H1 (cell line): ENCODE data around the gene MYO9A. TPM values are rescaled to one million over a fixed set of nuclear protein-coding genes. Genes with fewer than 3 reads are reported as not detected.

ENCODE experiments used
- CTCF ChIA-PET: fragments of 300-600 bp; sonication (Branson Sonifier 250); formaldehyde crosslinking; loops from one replicate; lab custom pipeline; 2021; ENCODE audit not compliant: partially characterized antibody; lab: Charles Lee
- POLR2A ChIA-PET: fragments of 300-600 bp; sonication (Branson Sonifier 250); formaldehyde crosslinking; loops from one replicate; lab custom pipeline; 2021; ENCODE audit warnings: inconsistent platforms; ENCODE audit not compliant: partially characterized antibody; lab: Charles Lee
- DNase-seq, 2 experiments: peaks; one replicate each; pipeline versions ENCODE4 v3.0.0 to v3.0.0-alpha.2; 2010 to 2022; ENCODE audit warnings: low spot score in 2 of 2, low read depth in 1 of 2, mixed read lengths in 1 of 2
- FAIRE-seq: peaks from 2 replicates; lab custom pipeline; 2011; peaks lifted over from hg19 to GRCh38; lab: Jason Lieb, UNC
- H2AFZ ChIP-seq: 2 replicates; pipeline ENCODE4 v1.8.1; 2012; ENCODE audit warnings: low read length, inconsistent platforms
- H2AK5ac ChIP-seq: 2 replicates; pipeline ENCODE4 v1.6.1; 2013; ENCODE audit warnings: low read depth, low read length
- H2BK120ac ChIP-seq: replicated peaks from 2 replicates; pipeline ENCODE3; 2013; ENCODE audit warnings: low read depth, low read length, inconsistent platforms
- H2BK12ac ChIP-seq: 2 replicates; pipeline ENCODE4 v1.6.1; 2013; ENCODE audit warnings: low read depth, low read length
- H2BK15ac ChIP-seq: 2 replicates; pipeline ENCODE4 v1.6.1; 2013; ENCODE audit warnings: low read length
- H2BK20ac ChIP-seq: 2 replicates; pipeline ENCODE4 v1.6.1; 2013; ENCODE audit warnings: low read length
- H2BK5ac ChIP-seq: 2 replicates; pipeline ENCODE4 v1.6.1; 2013; ENCODE audit warnings: low read depth, low read length
- H3K14ac ChIP-seq: 2 replicates; pipeline ENCODE4 v1.6.1; 2013; ENCODE audit warnings: inconsistent platforms; ENCODE audit not compliant: insufficient read length
- H3K18ac ChIP-seq: 2 replicates; pipeline ENCODE4 v1.6.1; 2013; ENCODE audit warnings: low read length; ENCODE audit errors: extremely low read depth
- H3K23ac ChIP-seq: 2 replicates; pipeline ENCODE4 v1.6.1; 2013; ENCODE audit warnings: inconsistent platforms; ENCODE audit not compliant: insufficient read length
- H3K23me2 ChIP-seq: 2 replicates; pipeline ENCODE4 v1.6.1; 2013; ENCODE audit warnings: low read depth, low read length
- H3K27ac ChIP-seq: 2 replicates; pipeline ENCODE4 v1.6.1; 2011; ENCODE audit warnings: low read depth, low read length, inconsistent platforms
- H3K27me3 ChIP-seq, 4 experiments: replicated peaks in 1 of 4; 1 replicate in 1 of 4; 2 replicates in 3 of 4; pipeline versions ENCODE4 v1.6.1 to v1.8.1; 2011 to 2013; ENCODE audit warnings: low read length in 3 of 4, mild to moderate bottlenecking in 3 of 4, inconsistent platforms in 2 of 4, mixed read lengths in 2 of 4, moderate library complexity in 1 of 4; ENCODE audit not compliant: control insufficient read depth in 3 of 4, insufficient read depth in 3 of 4; ENCODE audit errors: extremely low read depth in 1 of 4
- H3K36me3 ChIP-seq, 4 experiments: 2 replicates each; pipeline versions ENCODE4 v1.6.1 to v1.8.1; 2011 to 2013; ENCODE audit warnings: mild to moderate bottlenecking in 4 of 4, low read length in 3 of 4, moderate library complexity in 2 of 4, control low read depth in 1 of 4, inconsistent platforms in 1 of 4; ENCODE audit not compliant: insufficient read depth in 4 of 4, control insufficient read depth in 2 of 4
- H3K4ac ChIP-seq: replicated peaks from 2 replicates; pipeline ENCODE3; 2013; ENCODE audit warnings: low read length, low read depth, mixed read lengths, inconsistent platforms; ENCODE audit not compliant: insufficient read length
- H3K4me1 ChIP-seq, 4 experiments: replicated peaks in 1 of 4; 1 replicate in 1 of 4; 2 replicates in 3 of 4; pipeline versions ENCODE4 v1.6.1 to v1.8.1; 2011 to 2013; ENCODE audit warnings: low read length in 3 of 4, inconsistent platforms in 2 of 4, mixed read lengths in 1 of 4; ENCODE audit not compliant: insufficient read depth in 4 of 4, control insufficient read depth in 3 of 4
- H3K4me2 ChIP-seq, 2 experiments: 2 replicates each; pipeline versions ENCODE4 v1.6.1 to v1.8.1; 2011 to 2013; ENCODE audit warnings: low read depth in 2 of 2, low read length in 2 of 2, control low read depth in 1 of 2, inconsistent platforms in 1 of 2, mild to moderate bottlenecking in 1 of 2; ENCODE audit not compliant: insufficient read depth in 1 of 2
- H3K4me3 ChIP-seq, 4 experiments: fragments of 200-600, 300-600 bp in 1 of 4; sonication (generic), shearing (Covaris generic), sonication (Bioruptor Twin) in 1 of 4; 2 replicates each; pipeline versions ENCODE4 v1.5.1 to v1.8.1; 2011 to 2016; ENCODE audit warnings: low read length in 4 of 4, low read depth in 3 of 4, control low read depth in 2 of 4, inconsistent platforms in 2 of 4, mild to moderate bottlenecking in 2 of 4, mixed read lengths in 1 of 4, moderate library complexity in 1 of 4; ENCODE audit not compliant: insufficient read depth in 2 of 4; ENCODE audit errors: extremely low read depth in 1 of 4
- H3K56ac ChIP-seq: replicated peaks from 2 replicates; pipeline ENCODE3; 2013; ENCODE audit warnings: low read depth, mild to moderate bottlenecking, mixed read lengths, low read length, inconsistent platforms; ENCODE audit not compliant: insufficient read length
- H3K79me1 ChIP-seq: 2 replicates; pipeline ENCODE4 v1.6.1; 2013; ENCODE audit warnings: low read depth, low read length, control low read depth
- H3K79me2 ChIP-seq, 2 experiments: 2 replicates each; pipeline versions ENCODE4 v1.6.1 to v1.8.1; 2012 to 2013; ENCODE audit warnings: low read length in 2 of 2, mild to moderate bottlenecking in 2 of 2, inconsistent platforms in 1 of 2; ENCODE audit not compliant: insufficient read depth in 2 of 2, control insufficient read depth in 1 of 2
- H3K9ac ChIP-seq, 4 experiments: replicated peaks in 1 of 4; 1 replicate in 1 of 4; 2 replicates in 3 of 4; pipeline versions ENCODE4 v1.6.1 to v1.8.1; 2011 to 2013; ENCODE audit warnings: low read depth in 3 of 4, low read length in 3 of 4, control low read depth in 2 of 4, mild to moderate bottlenecking in 2 of 4, moderate library complexity in 2 of 4, inconsistent platforms in 1 of 4; ENCODE audit errors: extremely low read depth in 1 of 4
- H3K9me3 ChIP-seq, 2 experiments: 2 replicates each; pipeline versions ENCODE4 v1.6.1 to v1.8.1; 2012 to 2013; ENCODE audit warnings: mild to moderate bottlenecking in 2 of 2, moderate library complexity in 2 of 2, control low read depth in 1 of 2, inconsistent platforms in 1 of 2, low read depth in 1 of 2, low read length in 1 of 2, mixed read lengths in 1 of 2; ENCODE audit not compliant: insufficient read depth in 2 of 2
- H4K20me1 ChIP-seq, 2 experiments: replicated peaks in 1 of 2; 2 replicates each; pipeline versions ENCODE3 to v1.8.1; 2011 to 2013; ENCODE audit warnings: inconsistent platforms in 2 of 2, low read length in 2 of 2, mild to moderate bottlenecking in 1 of 2; ENCODE audit not compliant: insufficient read depth in 2 of 2, control insufficient read depth in 1 of 2
- H4K5ac ChIP-seq: 2 replicates; pipeline ENCODE4 v1.6.1; 2013; ENCODE audit warnings: low read length, low read depth, mixed read lengths, inconsistent platforms; ENCODE audit not compliant: insufficient read length
- H4K8ac ChIP-seq: 2 replicates; pipeline ENCODE4 v1.8.0; 2013; ENCODE audit warnings: mild to moderate bottlenecking, moderate library complexity, low read length, inconsistent platforms; ENCODE audit not compliant: insufficient read depth; ENCODE audit errors: extremely low read depth
- H4K91ac ChIP-seq: replicated peaks from 2 replicates; pipeline ENCODE3; 2013; ENCODE audit warnings: low read length, mixed read lengths, inconsistent platforms; ENCODE audit not compliant: insufficient read length
- ATF2 ChIP-seq: IDR thresholded peaks from 2 replicates; pipeline ENCODE4 v1.6.1; 2012; ENCODE audit warnings: low read length, inconsistent platforms
- BCL11A ChIP-seq, 2 experiments: IDR thresholded peaks; one replicate each; pipeline ENCODE4 v1.6.1; 2011; ENCODE audit warnings: low read depth in 2 of 2, low read length in 2 of 2, mild to moderate bottlenecking in 2 of 2
- BRCA1 ChIP-seq: IDR thresholded peaks from 2 replicates; pipeline ENCODE4 v1.6.1; 2012; ENCODE audit warnings: low read depth, low read length, improper control_type of control experiment
- E2F6 ChIP-seq: IDR thresholded peaks from 2 replicates; pipeline ENCODE4 v1.6.1; 2012; ENCODE audit warnings: inconsistent platforms
- EGR1 ChIP-seq: IDR thresholded peaks from 2 replicates; pipeline ENCODE4 v1.6.1; 2011; ENCODE audit warnings: low read depth, low read length, borderline replicate concordance
- EP300 ChIP-seq, 2 experiments: IDR thresholded peaks; 1 replicate in 1 of 2; 2 replicates in 1 of 2; pipeline ENCODE4 v1.6.1; 2011 to 2012; ENCODE audit warnings: low read depth in 2 of 2, low read length in 2 of 2, mild to moderate bottlenecking in 2 of 2, borderline replicate concordance in 1 of 2, inconsistent platforms in 1 of 2, moderate library complexity in 1 of 2
- MAX ChIP-seq: IDR thresholded peaks from 2 replicates; pipeline ENCODE4 v1.6.1; 2012; ENCODE audit warnings: inconsistent platforms
- POLR2A ChIP-seq, 2 experiments: IDR thresholded peaks; 1 replicate in 1 of 2; 2 replicates in 1 of 2; pipeline ENCODE4 v1.6.1; 2011; ENCODE audit warnings: low read depth in 2 of 2, low read length in 2 of 2, mild to moderate bottlenecking in 2 of 2; ENCODE audit errors: control extremely low read depth in 1 of 2
- RBBP5 ChIP-seq: IDR thresholded peaks from 2 replicates; pipeline ENCODE4 v1.7.1; 2012; ENCODE audit warnings: low read depth, mild to moderate bottlenecking, inconsistent platforms, low read length, moderate library complexity, borderline replicate concordance
- RNF2 ChIP-seq: fragments of 200-900, 300-1000 bp; sonication (generic); IDR thresholded peaks from 2 replicates; pipeline ENCODE4 v1.7.1; 2016; ENCODE audit warnings: borderline replicate concordance, low read depth, mild to moderate bottlenecking, antibody characterized with exemption, low read length; ENCODE audit not compliant: poor library complexity, severe bottlenecking; ENCODE audit errors: missing control alignments
- ZNF274 ChIP-seq: IDR thresholded peaks from 2 replicates; pipeline ENCODE4 v1.7.0; 2012; ENCODE audit warnings: low read length, borderline replicate concordance; ENCODE audit errors: extremely low read depth
- WGBS, 2 experiments: shearing (Covaris generic) in 1 of 2; methylation state at CpG; one replicate each; pipeline versions ENCODE4 v1.1.6 to v1.1.7; 2013 to 2015; ENCODE audit warnings: low lambda C conversion rate in 2 of 2, mixed read lengths in 2 of 2, inconsistent platforms in 1 of 2, low coverage in 1 of 2, missing lambda C conversion rate in 1 of 2; ENCODE audit not compliant: insufficient replicate concordance in 2 of 2, insufficient coverage in 1 of 2, insufficient read length in 1 of 2; ENCODE audit errors: extremely low coverage in 1 of 2, missing lambda C conversion rate in 1 of 2; 5-methylcytosine and 5-hydroxymethylcytosine counted together
- polyA plus RNA-seq, 7 experiments: library from polyadenylated mRNA; depleted of rRNA in 3 of 7; stranded (reverse) in 5 of 7; unstranded in 2 of 7; fragments of >200 nt in 5 of 7; fragments of 200-250 nt in 2 of 7; gene quantifications; 1 replicate in 5 of 7; 2 replicates in 1 of 7; 4 replicates in 1 of 7; pipeline versions ENCODE4 v1.2.1 to v1.2.3, GENCODE V29; 2011 to 2013; ENCODE audit warnings: missing spikeins in 2 of 7, mixed read lengths in 2 of 7
- total RNA-seq: library from RNA; stranded (reverse); fragmentation: NEBNext Ultra II Directional; extraction: Animal tissue kit (Norgen Biotek cat#: 25700); gene quantifications from 2 replicates; pipeline ENCODE4 v1.2.1, GENCODE V29; 2021

The MYO9A gene
- total and polyA plus RNA-seq, 2 of the 8 experiments (the other 6 are each of a cell fraction or from before 2014, with no cell fraction given), result 3.9 to 26.0 TPM

- 87% methylated on average over 2 of the region's 2 CpGs; no CpG with 5 or more reads in 1 of the 2 experiments for WGBS, 2 experiments
- Histone ChIP-seq H3K27ac (no peak overlapping the region), H3K36me3 (no peaks in the 10 kb centered on the region), H4K8ac (no peak overlapping the region), H3K18ac (no peak overlapping the region), H2BK15ac (no peak overlapping the region), H3K27me3 (no peaks in the 10 kb centered on the region), H3K9ac (no peak overlapping the region), H2AK5ac (no peak overlapping the region), H3K23me2 (peaks cover 3% of the 10 kb centered on the region; the same call in 1 of the 2 replicates), H2BK20ac (no peak overlapping the region), H4K91ac (peak overlapping the region; percentile 44), H2BK12ac (no peak overlapping the region), H4K20me1 (peaks cover 0 to 2% of the 10 kb centered on the region in 2 experiments), H4K5ac (no peak overlapping the region), H2AFZ (no peak overlapping the region), H3K9me3 (no peaks in the 10 kb centered on the region), H3K23ac (no peak overlapping the region), H3K4ac (no peak overlapping the region), H3K14ac (no peak overlapping the region), H3K4me1 (no peaks in the 10 kb centered on the region; a peak in 1 of 7 replicates), H3K4me3 (no peak overlapping the region), H3K79me1 (no peaks in the 10 kb centered on the region), H3K4me2 (no peak overlapping the region), H2BK120ac (no peak overlapping the region), H3K79me2 (no peaks in the 10 kb centered on the region), H3K56ac (no peak overlapping the region), H2BK5ac (no peak overlapping the region)
- FAIRE-seq (no peak), DNase-seq (no peak)
- CTCF ChIA-PET, result interaction anchor here (0.9 to 2.7 kb wide), 6 partner anchors 8 to 138 kb away, joined by 3 to 23 read pairs (median 5); no protein-coding TSS in a partner anchor
- POLR2A ChIA-PET, result no interaction called here
- TF ChIP-seq ATF2 (no peak), BCL11A (IDR thresholded peaks at IDR 0.05; ENCODE audit: low read depth in 2 of 2, low read length in 2 of 2) (no peak), E2F6 (no peak), BRCA1 (no peak), EP300 (IDR thresholded peaks at IDR 0.05; ENCODE audit: borderline replicate concordance in 1 of 2, low read depth in 2 of 2, low read length in 2 of 2) (no peak), RBBP5 (no peak), MAX (no peak), RNF2 (no peak), ZNF274 (no peak), EGR1 (no peak), POLR2A (IDR thresholded peaks at IDR 0.05; ENCODE audit: control extremely low read depth in 1 of 2, low read depth in 2 of 2, low read length in 2 of 2) (no peak)
Measured at GRCh38 chr15:71785996-71786395, 332.0 kb downstream of the MYO9A start.
